Keratinocyte (primary cell): ENCODE data around the gene DLG2. TPM values are rescaled to one million over a fixed set of nuclear protein-coding genes. Genes with fewer than 3 reads are reported as not detected.

Experiments
- DNase-seq: peaks from one replicate; pipeline ENCODE4 v3.0.0-alpha.2; 2011; ENCODE audit warnings: low read depth, missing footprints, low spot score
- FAIRE-seq: peaks from 2 replicates; lab custom pipeline; 2011; peaks lifted over from hg19 to GRCh38; lab: Jason Lieb, UNC
- H2AFZ ChIP-seq: 2 replicates; pipeline ENCODE4 v1.6.0; 2012; ENCODE audit warnings: low read length, control low read depth, inconsistent platforms; ENCODE audit not compliant: control insufficient read depth
- H3K27ac ChIP-seq: 2 replicates; pipeline ENCODE4 v1.5.1; 2011; ENCODE audit warnings: low read length; ENCODE audit not compliant: control insufficient read depth, insufficient read depth
- H3K27me3 ChIP-seq: 3 replicates; pipeline ENCODE4 v1.6.0; 2011; ENCODE audit warnings: low read length; ENCODE audit not compliant: control insufficient read depth, insufficient read depth; ENCODE audit errors: extremely low read depth
- H3K36me3 ChIP-seq, 2 experiments: 2 replicates in 1 of 2; 3 replicates in 1 of 2; pipeline ENCODE4 v1.5.1; 2011; ENCODE audit warnings: low read length in 2 of 2, mild to moderate bottlenecking in 1 of 2; ENCODE audit not compliant: control insufficient read depth in 2 of 2, insufficient read depth in 2 of 2; ENCODE audit errors: extremely low read depth in 1 of 2
- H3K4me1 ChIP-seq: 3 replicates; pipeline ENCODE4 v1.5.1; 2011; ENCODE audit warnings: low read length; ENCODE audit not compliant: control insufficient read depth, insufficient read depth; ENCODE audit errors: extremely low read depth
- H3K4me2 ChIP-seq: 3 replicates; pipeline ENCODE4 v1.6.0; 2011; ENCODE audit warnings: low read depth, low read length; ENCODE audit not compliant: control insufficient read depth, insufficient read depth; ENCODE audit errors: extremely low read depth
- H3K4me3 ChIP-seq, 3 experiments: fragments of 200-600 bp in 1 of 3; sonication (generic) in 1 of 3; 2 replicates in 2 of 3; 3 replicates in 1 of 3; pipeline ENCODE4 v1.5.1; 2011 to 2016; ENCODE audit warnings: low read length in 3 of 3, mild to moderate bottlenecking in 3 of 3, control low read depth in 2 of 3, inconsistent platforms in 1 of 3, low read depth in 1 of 3, mixed read lengths in 1 of 3, mixed run types in 1 of 3, moderate library complexity in 1 of 3; ENCODE audit not compliant: control insufficient read depth in 2 of 3, insufficient read depth in 2 of 3; ENCODE audit errors: extremely low read depth in 1 of 3
- H3K79me2 ChIP-seq: 2 replicates; pipeline ENCODE4 v1.6.0; 2012; ENCODE audit warnings: low read length; ENCODE audit not compliant: control insufficient read depth, insufficient read depth
- H3K9ac ChIP-seq: 3 replicates; pipeline ENCODE4 v1.6.0; 2011; ENCODE audit warnings: low read length; ENCODE audit not compliant: control insufficient read depth, insufficient read depth; ENCODE audit errors: extremely low read depth
- H3K9me1 ChIP-seq: 3 replicates; pipeline ENCODE4 v1.6.0; 2011; ENCODE audit warnings: low read length; ENCODE audit not compliant: control insufficient read depth, insufficient read depth; ENCODE audit errors: extremely low read depth
- H3K9me3 ChIP-seq: 2 replicates; pipeline ENCODE4 v1.5.1; 2012; ENCODE audit warnings: low read depth, low read length; ENCODE audit not compliant: control insufficient read depth
- H4K20me1 ChIP-seq: 3 replicates; pipeline ENCODE4 v1.6.0; 2011; ENCODE audit warnings: low read length; ENCODE audit not compliant: control insufficient read depth, insufficient read depth; ENCODE audit errors: extremely low read depth
- EZH2 ChIP-seq: IDR thresholded peaks from one replicate; pipeline ENCODE4 v1.6.1; 2012; ENCODE audit warnings: inconsistent platforms, mild to moderate bottlenecking, low read length, moderate library complexity
- dilution Hi-C: fragments of 300-500 bp; cut with MboI; formaldehyde crosslinking; loops from one replicate; pipeline ENCODE4 v1.7.0; 2020; ENCODE audit warnings: low sequenced_read_pairs; ENCODE audit not compliant: extremely low pct_ligation_motif_present
- polyA plus RNA-seq, 5 experiments: library from polyadenylated mRNA; depleted of rRNA in 3 of 5; stranded (reverse) in 3 of 5; stranded (forward) in 1 of 5; unstranded in 1 of 5; fragments of >200 nt; gene quantifications; 1 replicate in 1 of 5; 2 replicates in 3 of 5; 3 replicates in 1 of 5; pipeline versions ENCODE4 v1.2.1 to v1.2.3, GENCODE V29; 2011 to 2012; ENCODE audit warnings: missing spikeins in 2 of 5, low read depth in 1 of 5, low replicate concordance in 1 of 5
- TF ChIP-seq, protein P1 (sequence below), 3 experiments: IDR thresholded peaks in 1 of 3; conservative IDR thresholded peaks in 1 of 3; optimal IDR thresholded peaks in 1 of 3; 2 replicates in 2 of 3; 3 replicates in 1 of 3; pipeline versions ENCODE3 to v1.5.1; 2011; ENCODE audit warnings: low read length in 3 of 3, mild to moderate bottlenecking in 3 of 3, moderate library complexity in 2 of 3, control low read depth in 1 of 3, inconsistent platforms in 1 of 3; ENCODE audit not compliant: insufficient read depth in 2 of 3; ENCODE audit errors: extremely low read depth in 1 of 3

Gene DLG2
- polyA plus RNA-seq, 1 donor (not counting 4 experiments of a cell fraction or from before 2014, with no cell fraction given): 0.55 TPM

DNA sequence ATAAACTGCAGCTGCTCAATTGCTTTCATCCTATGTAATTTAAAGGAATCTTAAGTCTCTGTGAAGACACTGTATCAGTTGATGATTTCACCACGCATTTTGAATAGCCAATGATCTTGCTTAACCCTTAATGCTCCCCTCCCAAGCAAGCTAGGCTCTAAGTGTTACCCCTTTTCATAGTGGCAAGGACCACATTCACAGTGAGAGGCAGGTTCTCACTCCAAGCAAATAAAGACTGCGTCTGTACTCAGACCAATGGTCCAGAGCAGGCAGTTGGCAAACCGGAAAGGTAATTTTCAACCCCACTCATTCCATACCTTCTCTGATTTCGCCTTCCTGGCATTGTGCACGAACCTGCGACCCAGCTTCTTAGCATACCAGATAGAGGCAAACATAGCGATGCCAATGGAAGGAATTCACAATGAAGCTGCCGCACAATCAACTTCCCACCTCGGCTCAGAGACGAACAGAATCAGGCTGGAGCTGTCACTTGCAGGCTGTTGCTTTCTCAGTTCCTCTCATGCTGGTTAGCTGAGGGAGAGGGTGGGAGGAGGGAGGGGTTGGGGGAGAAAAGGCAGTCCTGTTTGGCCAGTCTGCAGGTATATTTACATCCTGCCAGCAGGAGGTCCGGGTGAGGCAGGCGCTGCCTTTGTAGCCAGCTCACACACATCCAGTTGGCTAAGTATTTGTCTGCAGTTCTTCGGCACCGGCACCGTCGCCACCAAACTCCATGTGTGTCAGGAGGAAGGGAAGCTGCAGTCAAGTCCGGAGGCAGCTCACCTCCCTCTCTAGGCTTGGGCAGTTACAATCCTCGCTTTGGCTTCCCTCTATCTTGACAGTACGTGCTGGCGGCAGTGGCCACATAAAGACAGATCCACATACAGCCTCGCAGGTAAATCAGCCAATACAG lies 1189.8 kb downstream of the DLG2 start:
- H3K9me1 ChIP-seq: no peaks in the 10 kb centered on the region
- no peak for DNase-seq
- dilution Hi-C loops: no loop called here
- H3K4me1 ChIP-seq: no peaks in the 10 kb centered on the region
- H3K27ac ChIP-seq: no peak overlapping the region
- no peaks in the 10 kb centered on the region for H4K20me1 ChIP-seq
- H3K36me3 ChIP-seq: no peaks in the 10 kb centered on the region
- TF ChIP-seq EZH2: no peak
- TF ChIP-seq, protein P1, sequence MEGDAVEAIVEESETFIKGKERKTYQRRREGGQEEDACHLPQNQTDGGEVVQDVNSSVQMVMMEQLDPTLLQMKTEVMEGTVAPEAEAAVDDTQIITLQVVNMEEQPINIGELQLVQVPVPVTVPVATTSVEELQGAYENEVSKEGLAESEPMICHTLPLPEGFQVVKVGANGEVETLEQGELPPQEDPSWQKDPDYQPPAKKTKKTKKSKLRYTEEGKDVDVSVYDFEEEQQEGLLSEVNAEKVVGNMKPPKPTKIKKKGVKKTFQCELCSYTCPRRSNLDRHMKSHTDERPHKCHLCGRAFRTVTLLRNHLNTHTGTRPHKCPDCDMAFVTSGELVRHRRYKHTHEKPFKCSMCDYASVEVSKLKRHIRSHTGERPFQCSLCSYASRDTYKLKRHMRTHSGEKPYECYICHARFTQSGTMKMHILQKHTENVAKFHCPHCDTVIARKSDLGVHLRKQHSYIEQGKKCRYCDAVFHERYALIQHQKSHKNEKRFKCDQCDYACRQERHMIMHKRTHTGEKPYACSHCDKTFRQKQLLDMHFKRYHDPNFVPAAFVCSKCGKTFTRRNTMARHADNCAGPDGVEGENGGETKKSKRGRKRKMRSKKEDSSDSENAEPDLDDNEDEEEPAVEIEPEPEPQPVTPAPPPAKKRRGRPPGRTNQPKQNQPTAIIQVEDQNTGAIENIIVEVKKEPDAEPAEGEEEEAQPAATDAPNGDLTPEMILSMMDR (optimal IDR thresholded peaks at IDR 0.05 in 1 of 3, IDR thresholded peaks at IDR 0.05 in 1 of 3, conservative IDR thresholded peaks at IDR 0.05 in 1 of 3; ENCODE audit: extremely low read depth in 1 of 3, insufficient read depth in 2 of 3, low read length in 3 of 3): no peak
- H3K4me2 ChIP-seq: peak overlapping the region; percentile 60
- FAIRE-seq: no peak
- peak overlapping the region; percentile 70 for H2AFZ ChIP-seq
- H3K79me2 ChIP-seq: no peaks in the 10 kb centered on the region
- H3K9ac ChIP-seq: no peak overlapping the region
- H3K27me3 ChIP-seq: no peaks in the 10 kb centered on the region
- H3K9me3 ChIP-seq: no peaks in the 10 kb centered on the region
- H3K4me3 ChIP-seq: peak overlapping the region in 2 of 3 experiments; percentile 1 to 38

DNA sequence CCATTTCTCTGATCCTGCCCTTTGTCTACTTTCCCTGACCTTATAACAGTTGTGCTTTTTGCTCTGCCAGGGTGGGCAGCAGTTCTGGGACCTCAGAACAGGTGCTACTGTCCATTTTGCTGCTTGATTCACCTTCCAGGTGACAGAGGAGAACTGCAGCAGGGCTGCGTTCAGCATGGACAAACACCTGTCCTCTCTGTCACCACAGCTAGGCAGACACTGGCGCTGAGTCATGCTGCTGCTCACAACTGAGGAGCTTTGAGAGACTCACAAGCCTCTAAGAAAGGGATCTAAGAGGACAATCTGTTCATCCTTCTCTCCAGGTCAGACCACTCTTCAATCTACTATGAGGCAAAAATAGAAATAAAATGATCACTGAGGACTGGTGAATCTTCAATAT lies 1196.5 kb downstream of the DLG2 start:
- H3K9ac ChIP-seq: no peak overlapping the region

More for the DNA sequence above, 1196.5 kb downstream of the DLG2 start:
- Histone ChIP-seq H3K4me1 (no peaks in the 10 kb centered on the region), H3K4me2 (no peak overlapping the region), H3K36me3 (no peaks in the 10 kb centered on the region), H4K20me1 (no peaks in the 10 kb centered on the region), H3K9me3 (no peaks in the 10 kb centered on the region), H3K9me1 (no peaks in the 10 kb centered on the region), H3K27ac (no peak overlapping the region), H2AFZ (no peak overlapping the region), H3K79me2 (no peaks in the 10 kb centered on the region), H3K27me3 (no peaks in the 10 kb centered on the region), H3K4me3 (no peak overlapping the region)
- FAIRE-seq (no peak), DNase-seq (no peak)
- dilution Hi-C loops: no loop called here
- TF ChIP-seq EZH2: no peak
- TF ChIP-seq, protein P1 (optimal IDR thresholded peaks at IDR 0.05 in 1 of 3, IDR thresholded peaks at IDR 0.05 in 1 of 3, conservative IDR thresholded peaks at IDR 0.05 in 1 of 3; ENCODE audit: extremely low read depth in 1 of 3, insufficient read depth in 2 of 3, low read length in 3 of 3): no peak
